OCI-LY7 (cell line): ENCODE results near the gene ZNF714. TPM values are rescaled to one million over a fixed set of nuclear protein-coding genes. Genes with fewer than 3 reads are reported as not detected.

Source experiments
- BruUV-seq: library from RNA; stranded (reverse); fragments of 400-500 nt; replicated peaks from 2 replicates; lab custom pipeline; 2021; lab: Mats Ljungman, UMichigan
- CTCF ChIA-PET: fragments of 300-600 bp; sonication (Branson Sonifier 250); formaldehyde crosslinking; loops from one replicate; lab custom pipeline; 2022; ENCODE audit warnings: antibody characterized with exemption; ENCODE audit not compliant: unreplicated experiment; lab: Charles Lee
- POLR2A ChIA-PET: fragments of 300-600 bp; sonication (Branson Sonifier 250); formaldehyde crosslinking; loops from one replicate; lab custom pipeline; 2022; ENCODE audit warnings: antibody characterized with exemption; lab: Charles Lee
- DNase-seq: peaks from one replicate; pipeline ENCODE4 v3.0.0-alpha.2; 2015; ENCODE audit warnings: low spot score
- H2AFZ ChIP-seq: fragments of 200-600 bp; sonication (generic), shearing (Covaris generic); 2 replicates; pipeline ENCODE4 v1.6.1; 2014; ENCODE audit warnings: mild to moderate bottlenecking, antibody characterized with exemption, low read length, moderate library complexity
- H3K27ac ChIP-seq: fragments of 200-600 bp; sonication (generic); 2 replicates; pipeline ENCODE4 v1.5.1; 2014; ENCODE audit warnings: mixed run types, low read depth, mild to moderate bottlenecking, moderate library complexity, low read length, inconsistent platforms; ENCODE audit not compliant: poor library complexity, severe bottlenecking
- H3K36me3 ChIP-seq: fragments of 200-600 bp; sonication (generic); 2 replicates; pipeline ENCODE4 v1.6.1; 2014; ENCODE audit warnings: mild to moderate bottlenecking, antibody characterized with exemption, low read length, moderate library complexity, mixed read lengths; ENCODE audit not compliant: insufficient read depth
- H3K4me1 ChIP-seq: fragments of 200-600 bp; sonication (generic); 2 replicates; pipeline ENCODE4 v1.5.1; 2014; ENCODE audit warnings: mild to moderate bottlenecking, low read length; ENCODE audit not compliant: insufficient read depth, poor library complexity, severe bottlenecking
- H3K4me2 ChIP-seq: fragments of 200-600 bp; sonication (generic); 2 replicates; pipeline ENCODE4 v1.6.1; 2014; ENCODE audit warnings: mild to moderate bottlenecking, low read length
- H3K4me3 ChIP-seq: fragments of 200-600 bp; sonication (generic); 2 replicates; pipeline ENCODE4 v1.5.1; 2014; ENCODE audit warnings: mild to moderate bottlenecking, low read depth, low read length; ENCODE audit not compliant: poor library complexity, severe bottlenecking
- H3K79me2 ChIP-seq: fragments of 200-600 bp; sonication (generic); 2 replicates; pipeline ENCODE4 v1.6.1; 2016; ENCODE audit warnings: low read depth, mild to moderate bottlenecking, low read length, moderate library complexity, mixed read lengths; ENCODE audit not compliant: insufficient read depth
- H3K9me2 ChIP-seq: fragments of 200-600 bp; sonication (generic); 2 replicates; pipeline ENCODE4 v1.6.1; 2016; ENCODE audit warnings: mild to moderate bottlenecking, low read length, mixed read lengths; ENCODE audit not compliant: insufficient read depth
- H3K9me3 ChIP-seq: fragments of 200-600 bp; sonication (generic); 2 replicates; pipeline ENCODE4 v1.6.1; 2014; ENCODE audit warnings: mild to moderate bottlenecking, mixed run types, low read length, mixed read lengths
- H4K20me1 ChIP-seq: fragments of 200-600 bp; sonication (generic); 2 replicates; pipeline ENCODE4 v1.6.1; 2014; ENCODE audit warnings: mild to moderate bottlenecking, antibody characterized with exemption, low read length, moderate library complexity, mixed read lengths; ENCODE audit not compliant: insufficient read depth
- CTCF ChIP-seq: fragments of 200-600 bp; sonication (generic); conservative IDR thresholded peaks from 2 replicates; pipeline ENCODE4 v1.5.1; 2014; ENCODE audit warnings: mild to moderate bottlenecking, antibody characterized with exemption, low read length, moderate library complexity, mixed read lengths
- EZH2phosphoT487 ChIP-seq: fragments of 200-600 bp; sonication (generic); IDR thresholded peaks from 2 replicates; pipeline ENCODE4 v1.6.1; 2018; ENCODE audit warnings: low read depth, borderline replicate concordance, mild to moderate bottlenecking, mixed run types, antibody characterized with exemption, low read length, moderate library complexity, mixed read lengths
- intact Hi-C: fragments of 100-400 bp; cut with micrococcal nuclease; formaldehyde crosslinking; loops from one replicate; pipeline ENCODE4 v1.10.0; 2022; ENCODE audit not compliant: unreplicated experiment
- total RNA-seq, 2 experiments: library from RNA; depleted of rRNA in 1 of 2; stranded (reverse); fragments of >200 nt in 1 of 2; shearing (Covaris generic) in 1 of 2; gene quantifications; 2 replicates each; pipeline ENCODE4 v1.2.3, GENCODE V29; 2014 to 2022

ZNF714 gene
- total RNA-seq, 2 experiments from 2014 or later = 39.6 to 51.7 TPM

GRCh38 chr19:21158523-21159135 is 76.6 kb downstream of the ZNF714 start:
- no peaks in the 10 kb centered on the region for H3K4me1 ChIP-seq
- H3K9me3 ChIP-seq = peaks cover 24% of the 10 kb centered on the region; the same call in 1 of the 2 replicates
- no peak overlapping the region for H3K4me2 ChIP-seq
- POLR2A ChIA-PET = interaction anchor here (1.6 kb wide), 1 partner anchor 16 kb away, joined by 5 read pairs; no protein-coding TSS in a partner anchor
- H3K4me3 ChIP-seq = no peak overlapping the region
- H2AFZ ChIP-seq = no peak overlapping the region
- peaks cover 69% of the 10 kb centered on the region for H3K79me2 ChIP-seq
- CTCF ChIA-PET = no interaction called here
- no TSS peak for BruUV-seq
- H3K27ac ChIP-seq = no peak overlapping the region
- no peak for TF ChIP-seq CTCF
- TF ChIP-seq EZH2phosphoT487 = no peak
- peaks cover 85% of the 10 kb centered on the region for H3K36me3 ChIP-seq
- no peaks in the 10 kb centered on the region for H4K20me1 ChIP-seq
- H3K9me2 ChIP-seq = no peaks in the 10 kb centered on the region
- intact Hi-C loops = no loop called here
- no peak for DNase-seq

- Histone ChIP-seq H3K4me2 (no peak overlapping the region), H3K79me2 (peaks cover 33% of the 10 kb centered on the region; the same call in 1 of the 2 replicates), H3K4me3 (no peak overlapping the region), H2AFZ (no peak overlapping the region), H4K20me1 (no peaks in the 10 kb centered on the region), H3K9me2 (no peaks in the 10 kb centered on the region), H3K9me3 (no peaks in the 10 kb centered on the region), H3K27ac (no peak overlapping the region), H3K36me3 (peaks cover 97% of the 10 kb centered on the region), H3K4me1 (no peaks in the 10 kb centered on the region)
- ChIA-PET POLR2A (interaction anchor here (0.7 to 1.4 kb wide), 2 partner anchors 17 to 165 kb away, joined by 3 to 6 read pairs; partner anchors contain the start of gene ZNF708), CTCF (interaction anchor here (1.0 kb wide), 1 partner anchor 23 kb away, joined by 4 read pairs; the partner anchor contains the start of gene ZNF431)
- DNase-seq = no peak
- no TSS peak for BruUV-seq
- TF ChIP-seq CTCF (no peak), EZH2phosphoT487 (no peak)
- intact Hi-C loops = no loop called here
These were observed 82.5 kb downstream of the ZNF714 start for GRCh38 chr19:21164541-21164940.

- H3K9me2 ChIP-seq = no peaks in the 10 kb centered on the region
- no peak overlapping the region for H3K4me3 ChIP-seq
- BruUV-seq = no TSS peak
- H3K4me2 ChIP-seq = no peak overlapping the region
- H3K79me2 ChIP-seq = peaks cover 14% of the 10 kb centered on the region; the same call in 1 of the 2 replicates
- CTCF ChIA-PET = no interaction called here
- POLR2A ChIA-PET = no interaction called here
- H3K9me3 ChIP-seq = no peaks in the 10 kb centered on the region
- H2AFZ ChIP-seq = no peak overlapping the region
- TF ChIP-seq CTCF = no peak
- no peak for DNase-seq
- H3K27ac ChIP-seq = no peak overlapping the region
- peaks cover 97% of the 10 kb centered on the region for H3K36me3 ChIP-seq
- no peaks in the 10 kb centered on the region for H4K20me1 ChIP-seq
- intact Hi-C loops = no loop called here
- no peaks in the 10 kb centered on the region for H3K4me1 ChIP-seq
These were observed 84.4 kb downstream of the ZNF714 start for GRCh38 chr19:21166436-21166835.
